Stimulated activated CD4-positive, alpha-beta T cell treated with anti-CD3 and anti-CD28 coated beads, Interleukin-12 subunit alpha, Interleukin-12 subunit beta, amount 100 ng/mL, for 4 hours (primary cell): Measurements from ENCODE around the gene IGF2.

ENCODE experiments used
- DNase-seq: peaks from one replicate; pipeline ENCODE4 v3.0.0-alpha.2; 2020

Gene IGF2

DNA sequence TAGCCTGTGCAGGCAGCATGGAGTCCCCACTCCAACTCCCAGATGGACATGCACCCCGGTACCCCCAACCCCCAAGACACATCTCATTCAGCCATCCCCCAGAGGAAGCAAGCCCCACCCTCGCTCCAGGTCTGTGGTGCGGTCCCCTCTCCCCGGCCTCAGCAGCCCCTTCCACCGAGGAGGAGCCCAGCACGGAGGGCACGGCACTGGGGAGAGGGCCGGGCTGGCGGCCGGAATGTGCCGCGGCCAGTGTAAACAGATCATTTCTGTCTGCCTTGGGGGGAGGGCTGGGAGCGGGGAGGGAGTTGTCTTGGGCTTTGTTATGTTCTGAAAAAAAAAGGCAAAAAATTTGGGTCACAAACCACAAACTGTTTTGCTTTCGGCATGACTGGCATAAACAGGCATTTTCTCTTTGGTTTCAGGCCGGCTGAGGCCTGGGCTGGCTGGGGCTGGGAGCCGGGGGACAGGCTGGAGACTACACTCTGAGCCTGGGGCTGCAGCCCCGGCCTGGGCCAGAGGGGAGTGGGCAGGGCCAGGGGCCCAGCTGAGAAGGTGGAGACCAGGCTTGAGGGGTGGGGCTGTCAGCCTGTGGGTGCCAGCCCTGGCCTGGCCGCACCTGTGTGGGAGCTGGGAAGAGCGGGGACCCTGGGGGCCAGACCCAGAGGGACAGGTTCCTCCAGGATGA is 16.8 kb downstream of the IGF2 start:
- no peak for DNase-seq

DNA sequence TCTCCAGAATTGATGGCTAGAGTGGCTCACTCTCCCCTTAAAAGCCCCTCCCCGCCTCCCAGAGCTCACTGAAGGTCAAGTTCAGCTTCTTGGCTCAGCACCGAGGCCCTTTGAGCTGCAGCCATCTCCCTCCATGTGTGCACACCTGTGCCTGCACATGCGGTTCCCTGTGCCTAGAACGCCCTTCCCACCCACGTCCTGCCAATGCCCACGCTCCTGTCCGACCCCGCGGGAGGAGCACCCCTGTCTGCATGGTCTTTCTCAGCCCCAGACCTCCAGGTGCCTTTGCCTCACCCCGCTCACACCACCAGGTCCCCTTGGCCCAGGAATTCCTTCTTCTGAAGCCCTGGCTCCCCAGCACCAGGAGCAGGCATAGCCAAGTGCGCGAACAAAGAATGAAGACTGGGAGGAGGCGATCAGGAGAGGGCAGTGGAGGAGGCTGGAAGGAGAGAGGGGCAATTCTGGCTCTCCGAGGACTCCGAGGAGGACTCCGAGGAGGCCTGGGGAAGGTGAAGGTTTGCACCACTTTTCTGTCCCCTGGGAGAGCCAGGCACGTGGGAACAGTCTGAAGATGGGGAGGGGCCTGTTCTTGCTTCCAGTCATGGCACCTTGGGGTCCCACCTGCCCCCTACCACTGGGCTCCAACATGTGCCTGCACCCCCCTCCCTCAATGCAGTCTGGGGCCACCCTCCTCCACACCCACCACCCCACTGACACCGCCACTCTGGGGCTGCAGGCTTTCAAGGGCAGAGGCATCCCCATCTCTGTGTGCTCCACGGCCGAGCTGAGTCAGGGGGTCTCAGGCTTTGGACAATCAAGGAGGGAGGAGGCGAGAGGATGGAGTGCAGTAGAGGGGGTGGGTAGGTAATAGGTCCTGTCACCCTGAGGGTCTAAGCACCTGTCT is 17.7 kb downstream of the IGF2 start:
- no peak for DNase-seq

DNA sequence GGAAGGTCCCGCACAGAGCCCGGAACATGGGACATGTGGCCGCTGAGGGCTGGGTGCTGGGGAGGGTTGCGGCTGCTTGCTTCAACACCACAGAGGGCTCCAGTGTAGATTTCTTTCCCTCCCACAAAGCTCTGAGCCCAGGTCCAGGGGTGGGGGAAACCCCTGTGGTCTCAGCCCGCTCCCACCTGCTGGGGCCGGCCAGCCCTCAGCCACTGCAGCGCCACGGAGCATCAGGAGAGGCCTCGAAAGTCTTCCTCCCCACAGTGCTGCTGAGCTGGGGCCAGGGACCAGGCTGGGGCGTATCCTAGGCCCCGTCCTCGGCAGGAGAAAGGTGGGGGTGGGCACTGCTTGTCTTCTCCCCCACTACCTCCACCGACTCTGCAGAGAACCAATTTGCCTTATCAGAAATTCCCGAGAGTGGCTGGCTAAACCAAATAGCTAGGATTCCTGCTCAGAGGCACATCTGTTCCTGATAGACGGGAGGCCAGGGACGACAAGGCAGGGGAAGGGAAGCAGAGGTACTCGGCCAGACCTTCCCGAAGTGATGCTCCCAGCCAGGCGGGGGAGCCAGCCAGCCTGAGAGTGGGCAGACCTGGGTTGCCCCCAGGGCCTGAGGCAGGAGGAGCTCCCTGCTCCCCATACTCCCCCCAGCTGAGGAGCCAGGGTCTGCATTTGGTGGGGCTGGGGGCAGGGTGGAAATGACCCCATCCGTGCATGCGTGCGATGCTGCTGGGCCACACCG is 18.7 kb downstream of the IGF2 start:
- DNase-seq: no peak

DNA sequence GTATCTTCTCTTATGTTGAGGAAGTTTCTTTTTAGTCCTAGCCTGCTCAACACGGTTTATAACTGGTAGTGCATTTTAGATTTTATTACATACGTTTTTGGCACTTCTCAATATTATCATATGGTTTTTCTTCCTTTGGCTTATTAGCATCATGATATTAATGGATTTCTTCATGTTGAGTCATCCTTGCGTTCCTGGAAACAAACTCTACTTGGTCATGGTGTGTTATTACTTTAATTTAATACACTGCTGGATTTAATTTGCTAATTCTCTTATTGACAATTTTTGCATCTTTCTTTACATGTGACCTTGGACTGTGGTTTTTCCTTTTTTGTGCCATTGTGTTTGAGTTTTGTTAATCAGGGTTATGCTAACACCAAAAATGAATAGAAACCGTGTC is 20.5 kb downstream of the IGF2 start:
- no peak for DNase-seq

DNA sequence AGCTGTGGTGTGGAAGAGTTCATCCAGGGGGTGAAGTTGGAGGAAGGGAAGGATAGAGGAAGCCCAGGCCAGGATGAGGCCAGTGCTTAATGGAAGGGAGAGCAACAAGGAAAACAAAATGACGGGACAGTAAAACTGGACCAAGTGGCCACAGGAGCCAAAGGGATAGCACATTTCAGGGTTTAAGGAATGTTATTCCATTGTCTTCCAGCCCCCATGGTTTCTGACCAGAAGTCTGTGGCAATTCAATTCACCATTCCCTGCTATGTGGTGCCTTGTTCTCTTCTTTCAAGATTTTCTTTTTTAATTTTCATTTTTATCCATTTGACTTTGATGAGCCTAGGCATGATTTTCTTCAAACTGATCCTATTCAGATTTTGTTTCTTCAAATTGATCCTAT is 22.5 kb downstream of the IGF2 start:
- DNase-seq: no peak

DNA sequence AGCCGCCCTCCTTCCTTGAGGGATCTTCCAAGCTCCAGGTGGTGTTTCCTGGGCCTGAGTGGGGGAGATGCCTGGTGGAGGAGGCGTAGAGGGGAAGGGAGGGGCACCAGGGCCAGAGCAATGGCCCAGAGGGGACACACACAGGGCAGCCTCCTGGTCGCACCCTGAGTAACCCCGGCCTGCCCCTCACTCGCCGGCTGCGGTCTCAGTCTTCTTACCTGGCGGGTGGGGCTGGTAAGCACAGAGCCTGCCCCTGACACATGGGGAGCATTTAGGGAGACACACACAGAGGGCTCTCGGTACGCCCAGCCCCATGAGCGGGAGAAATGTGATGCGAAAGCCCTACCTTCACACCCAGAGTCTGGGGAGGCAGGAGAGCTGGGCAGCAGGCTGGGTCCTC is 23.9 kb downstream of the IGF2 start:
- no peak for DNase-seq

DNA sequence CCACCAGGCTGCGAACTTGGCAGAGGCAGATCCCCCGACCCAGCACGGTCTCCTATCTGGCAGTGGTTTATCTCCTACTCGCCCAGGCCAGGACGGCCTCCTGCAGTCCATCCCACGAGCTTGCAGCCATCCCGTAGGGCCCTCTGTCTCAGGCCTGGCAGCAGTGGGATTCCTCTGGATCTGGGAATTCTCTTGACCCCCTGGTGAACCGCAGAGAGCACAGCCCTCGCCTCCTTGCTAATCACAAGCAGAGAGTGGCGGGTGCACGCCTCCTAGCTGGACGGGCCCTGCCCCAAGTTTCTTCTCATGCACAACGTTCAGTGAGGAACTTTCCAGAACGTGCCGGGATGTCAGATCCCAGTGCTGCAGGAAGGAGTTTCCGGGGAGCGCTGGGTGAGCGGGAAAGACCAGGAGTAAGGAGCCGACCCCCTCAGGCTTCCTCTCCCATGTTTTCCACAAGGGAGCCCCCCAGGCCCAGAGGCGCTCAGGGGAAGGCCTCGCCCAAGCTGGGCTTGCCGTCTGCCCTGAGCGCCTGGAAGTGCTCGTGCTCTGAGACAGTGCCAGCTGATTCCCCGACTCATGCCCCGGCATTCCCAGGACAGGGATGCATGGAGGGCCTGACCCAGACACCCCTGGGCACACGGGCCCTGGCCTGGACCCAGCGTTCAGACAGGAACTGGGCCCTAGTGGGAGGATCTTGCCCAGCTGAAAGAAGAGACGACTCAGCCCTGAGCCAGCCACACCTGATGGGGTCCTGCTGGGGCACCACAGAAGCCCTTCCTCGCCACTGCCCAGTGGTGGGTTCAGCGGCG is 24.6 kb downstream of the IGF2 start:
- no peak for DNase-seq

DNA sequence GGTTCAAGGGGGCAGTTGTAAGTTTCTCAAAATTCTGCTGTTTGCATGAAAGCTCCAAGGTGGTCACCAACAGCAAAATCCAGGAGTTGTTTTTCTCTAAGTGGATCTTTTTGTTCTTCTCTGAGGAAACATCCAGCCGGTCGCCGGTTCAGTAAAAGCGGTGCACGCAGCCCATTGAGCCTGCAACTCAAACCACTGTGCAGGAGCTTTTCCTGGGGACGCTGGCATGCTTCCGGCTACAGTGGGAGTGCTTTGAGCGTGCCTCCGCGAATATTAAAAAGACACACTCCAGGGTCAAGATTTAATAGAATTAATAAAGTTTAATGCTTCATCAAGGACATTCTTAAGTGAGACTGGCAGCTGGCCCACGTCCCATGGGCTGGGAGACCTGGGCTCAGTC is 25.4 kb downstream of the IGF2 start:
- no peak for DNase-seq

DNA sequence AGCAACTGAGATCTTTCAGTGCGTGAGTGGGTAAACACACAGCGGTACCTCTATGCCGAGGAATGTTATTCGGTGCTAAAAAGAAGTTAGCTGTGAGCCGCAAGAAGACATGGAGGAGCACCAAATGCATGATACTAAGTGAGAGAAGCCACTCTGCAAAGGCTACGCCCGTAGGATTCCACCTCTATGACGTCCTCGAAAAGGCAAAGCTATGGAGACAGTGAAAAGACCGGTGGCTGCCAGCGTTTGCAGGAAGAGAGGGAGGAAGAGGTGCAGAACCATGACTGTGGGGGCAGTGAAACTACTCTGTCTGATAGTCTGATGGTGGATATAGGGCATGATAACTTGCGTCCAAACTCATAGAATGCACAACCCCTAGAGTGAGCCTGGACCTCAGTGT is 28.7 kb downstream of the IGF2 start:
- DNase-seq: no peak

DNA sequence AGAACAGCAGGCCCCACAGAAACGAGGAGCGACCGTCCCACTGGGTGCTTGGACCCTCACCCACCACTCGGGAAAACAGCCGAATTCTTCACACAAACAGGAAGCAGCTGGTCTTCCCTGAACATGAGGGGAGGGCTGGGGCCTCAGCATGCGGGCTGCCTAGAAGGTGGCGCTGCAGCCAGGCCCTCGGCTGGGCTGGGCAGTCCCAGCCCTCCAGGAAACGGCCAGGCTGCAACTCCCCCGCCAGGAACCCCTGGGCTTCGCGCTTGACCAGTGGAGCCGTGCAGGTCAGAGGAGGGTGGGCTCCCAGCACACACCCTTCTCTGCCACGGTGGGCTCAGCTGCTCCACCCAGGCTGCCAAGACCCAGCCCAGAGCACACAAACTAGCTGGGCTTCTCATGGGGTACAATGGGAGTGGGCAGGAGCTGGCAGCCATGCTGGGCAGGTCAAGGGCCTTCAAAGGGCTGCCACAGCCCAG is 29.6 kb downstream of the IGF2 start:
- DNase-seq: no peak

DNA sequence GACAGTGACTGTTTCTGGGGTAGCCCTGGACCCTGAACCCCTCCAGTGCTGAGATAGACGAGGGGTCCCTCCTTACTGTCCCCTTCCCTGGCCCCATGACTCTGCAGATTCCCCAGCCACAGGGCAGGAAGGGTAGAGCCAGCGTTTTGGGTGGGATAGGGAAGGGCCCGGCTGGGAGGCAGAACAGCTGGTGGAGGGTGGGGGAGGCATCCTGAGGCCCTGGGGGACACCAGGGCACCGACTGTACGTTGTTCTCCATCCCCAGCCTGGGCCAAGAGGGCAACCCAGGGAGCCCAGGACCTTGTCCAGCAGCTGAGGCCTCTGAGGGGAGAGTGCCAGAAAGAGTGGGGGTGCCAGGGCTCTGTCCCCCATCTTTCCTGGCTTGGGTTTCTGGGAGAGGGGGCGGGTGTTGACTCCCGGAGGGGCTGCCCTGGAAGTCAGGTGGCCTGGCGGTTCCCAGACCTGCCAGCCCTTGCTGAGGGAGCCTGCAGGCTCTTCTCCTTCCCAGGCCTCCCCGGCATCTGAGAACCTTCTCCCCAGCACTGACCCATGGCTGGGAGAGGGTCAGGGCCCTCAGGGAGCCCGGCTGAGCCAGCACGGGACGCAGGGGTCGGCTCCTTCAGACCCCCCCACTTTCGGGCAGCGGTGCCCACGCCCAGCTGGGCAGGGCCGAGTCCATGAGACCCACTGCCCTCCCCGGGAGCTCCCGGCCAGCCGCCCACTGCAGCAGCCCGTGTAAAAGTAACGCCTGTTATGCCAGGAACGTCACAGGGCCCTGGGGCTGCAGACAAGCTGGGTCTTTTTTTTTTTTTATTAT is 30.3 kb downstream of the IGF2 start:
- no peak for DNase-seq

DNA sequence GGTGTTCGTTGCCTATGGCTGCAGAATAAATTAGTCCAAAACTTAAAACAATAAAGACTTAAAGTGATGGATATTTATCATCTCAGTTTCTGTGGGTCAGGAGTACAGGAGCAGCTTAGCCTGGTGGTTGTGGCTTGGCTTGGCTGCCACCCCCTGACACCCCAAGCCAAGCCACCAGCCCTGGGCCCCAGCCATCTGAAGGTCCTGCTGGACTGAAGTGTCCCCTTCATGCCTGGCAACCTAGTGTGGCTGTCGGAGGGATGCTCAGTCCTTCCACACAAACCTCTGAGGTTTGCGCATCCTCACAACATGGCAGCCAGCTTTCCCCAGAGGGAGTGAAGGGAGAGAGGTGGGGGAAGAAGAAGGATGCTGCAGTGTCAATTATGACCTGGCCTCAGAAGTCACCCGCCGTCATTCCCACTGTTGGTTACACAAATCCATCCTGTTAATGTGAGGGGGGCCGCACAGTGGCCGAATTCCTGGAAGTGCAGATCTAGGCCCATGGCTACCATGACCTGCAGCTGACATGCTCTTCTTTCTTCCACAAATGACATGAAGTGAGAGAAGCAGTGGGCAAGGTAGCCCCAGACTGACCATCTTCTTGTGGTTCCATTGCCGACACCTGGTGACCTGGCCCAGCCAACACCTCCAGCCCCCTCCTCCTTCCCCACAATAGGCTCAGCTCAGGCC is 31.1 kb downstream of the IGF2 start:
- DNase-seq: no peak

DNA sequence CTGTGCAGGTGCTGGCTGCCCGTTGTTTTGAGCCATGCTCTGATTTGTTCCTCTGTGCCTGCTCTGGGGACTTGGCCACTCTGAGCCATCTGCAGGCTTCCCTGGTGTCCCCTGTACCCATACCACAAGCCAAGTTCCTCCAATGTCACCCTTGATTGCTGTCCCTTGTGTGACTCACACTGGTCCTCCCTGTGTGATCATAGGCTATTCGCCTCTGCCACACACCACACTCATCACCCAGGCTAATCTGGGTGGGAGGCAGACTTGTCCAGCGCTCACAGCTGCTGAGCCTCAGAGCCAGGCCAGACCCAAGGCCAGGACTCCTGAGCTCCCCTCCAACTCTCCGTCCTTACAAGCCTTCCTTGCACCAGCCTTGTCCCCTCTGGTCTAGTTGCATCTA is 31.7 kb downstream of the IGF2 start:
- no peak for DNase-seq

DNA sequence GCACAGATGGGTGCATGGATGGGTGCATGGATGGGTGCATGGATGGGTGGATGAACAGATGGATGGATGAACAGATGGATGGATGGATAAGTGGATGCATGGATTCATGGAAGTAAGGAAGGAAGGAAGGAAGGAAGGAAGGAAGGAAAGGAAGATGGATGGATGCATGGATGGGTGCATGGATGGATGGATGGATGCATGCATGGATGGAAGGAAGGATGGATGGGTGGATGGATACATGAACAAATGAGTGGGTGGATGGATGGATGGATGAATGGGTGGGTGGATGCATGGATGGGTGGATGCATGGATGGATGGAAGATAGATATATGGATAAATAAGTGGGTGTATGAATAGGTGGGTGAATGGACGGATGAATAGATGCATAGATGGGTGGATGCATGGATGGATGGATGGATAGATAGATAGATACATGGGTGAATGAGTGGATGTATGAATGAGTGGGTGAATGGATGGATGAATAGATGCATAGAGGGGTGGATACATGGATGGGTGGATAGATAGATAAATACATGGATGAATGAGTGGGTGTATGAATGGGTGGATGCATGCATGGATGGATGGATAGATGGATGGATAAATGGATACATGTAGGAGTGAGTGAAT is 32.5 kb downstream of the IGF2 start:
- no peak for DNase-seq

DNA sequence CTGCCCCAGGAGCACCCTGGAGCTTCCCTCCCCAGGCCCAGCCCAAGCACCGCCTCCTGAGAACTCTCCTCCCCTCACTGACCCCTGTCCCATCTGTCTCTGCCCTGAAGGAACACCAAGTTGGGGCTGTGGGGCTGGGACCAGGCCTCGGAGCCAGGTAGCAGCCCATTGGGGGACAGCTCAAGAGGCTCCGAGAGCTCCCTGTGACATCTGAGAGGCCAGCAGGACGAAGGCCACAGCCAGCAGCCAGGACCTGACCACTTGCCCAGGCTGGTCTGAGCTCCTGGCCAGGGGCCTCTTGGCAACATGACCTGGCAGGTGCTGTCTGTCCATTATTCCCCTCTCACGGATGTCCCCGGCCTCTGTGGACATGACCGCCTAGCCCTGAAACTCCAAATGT is 33.7 kb downstream of the IGF2 start:
- DNase-seq: no peak

DNA sequence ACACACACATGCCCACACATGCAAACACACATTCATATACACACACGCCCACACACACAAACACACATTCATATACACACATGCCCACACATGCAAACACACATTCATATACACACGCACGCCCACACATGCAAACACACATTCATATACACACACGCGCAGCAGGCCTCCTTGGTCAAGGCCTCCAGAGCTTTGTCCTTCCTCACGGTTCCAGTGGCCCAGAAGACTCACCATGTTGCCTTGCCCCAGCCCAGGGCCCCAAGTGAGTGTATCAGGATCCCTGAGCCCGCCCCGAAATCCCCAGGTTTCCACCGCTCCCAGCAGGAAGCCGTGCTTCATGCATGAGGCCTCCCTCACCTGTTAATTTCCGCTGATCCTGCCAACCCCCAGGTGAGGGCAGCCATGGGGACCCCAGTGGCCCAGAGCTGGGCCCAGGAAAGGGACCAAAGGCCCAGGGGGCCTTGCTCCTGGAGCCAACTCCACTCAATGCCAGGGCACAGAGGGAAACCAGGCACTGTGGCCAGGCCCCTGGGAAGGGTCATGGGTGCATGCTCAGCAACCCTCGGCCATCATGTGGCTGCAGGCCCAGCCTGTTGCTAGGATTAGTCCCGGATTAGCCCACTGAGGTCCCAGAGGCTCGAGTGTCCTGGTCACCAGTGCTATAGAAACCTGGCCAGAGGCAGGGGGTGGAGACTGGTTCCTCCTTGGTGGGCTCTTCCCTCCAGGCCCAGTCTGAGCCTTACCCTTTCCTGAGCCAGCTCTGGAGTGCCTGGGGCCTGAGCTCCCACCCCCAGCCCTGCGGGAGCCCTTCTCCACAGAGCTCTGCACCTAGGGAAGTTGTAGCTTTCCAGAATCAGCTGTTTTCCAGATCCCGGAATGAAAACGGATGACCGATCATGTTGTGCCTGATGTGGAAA is 34.4 kb downstream of the IGF2 start:
- no peak for DNase-seq

DNA sequence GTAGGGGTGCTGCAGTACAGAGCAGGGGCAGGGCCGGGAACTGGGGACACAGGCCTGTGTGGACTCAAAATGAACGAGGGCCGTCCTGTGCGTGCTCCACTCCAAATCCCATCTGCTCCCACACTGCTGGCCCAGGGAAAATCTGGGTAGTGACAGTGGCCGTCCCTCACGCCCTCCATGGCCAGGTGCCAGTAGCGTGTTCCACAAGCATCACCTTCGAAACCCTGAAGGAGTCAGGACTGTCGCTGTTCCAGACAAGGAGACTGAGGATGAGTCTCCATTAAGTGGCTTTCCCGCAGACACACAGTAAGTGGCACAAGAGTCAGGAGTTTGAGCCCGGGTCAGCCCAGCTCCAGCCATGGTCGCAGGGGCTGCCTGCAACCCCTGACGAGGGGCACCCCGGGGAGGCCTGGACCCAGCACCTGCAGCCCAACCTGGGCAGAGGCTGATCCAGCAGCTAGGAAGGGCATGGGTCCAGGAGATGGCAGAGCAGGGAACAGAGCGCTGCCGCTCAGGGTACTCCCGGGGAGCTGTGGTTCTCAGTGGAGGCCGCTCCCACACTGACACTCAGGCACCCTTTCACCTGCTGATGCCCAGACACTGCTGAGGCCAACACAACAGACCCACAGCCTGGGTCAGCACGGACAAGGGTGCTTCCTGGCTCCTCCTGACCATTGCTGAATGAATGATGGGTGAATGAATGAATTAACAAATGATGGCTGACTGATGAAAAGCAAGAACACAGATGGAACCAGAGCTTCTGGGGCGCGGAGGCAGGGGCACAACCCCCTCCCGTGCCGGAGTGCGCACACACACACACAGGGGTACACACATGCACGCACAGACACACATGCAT is 35.3 kb downstream of the IGF2 start:
- no peak for DNase-seq

DNA sequence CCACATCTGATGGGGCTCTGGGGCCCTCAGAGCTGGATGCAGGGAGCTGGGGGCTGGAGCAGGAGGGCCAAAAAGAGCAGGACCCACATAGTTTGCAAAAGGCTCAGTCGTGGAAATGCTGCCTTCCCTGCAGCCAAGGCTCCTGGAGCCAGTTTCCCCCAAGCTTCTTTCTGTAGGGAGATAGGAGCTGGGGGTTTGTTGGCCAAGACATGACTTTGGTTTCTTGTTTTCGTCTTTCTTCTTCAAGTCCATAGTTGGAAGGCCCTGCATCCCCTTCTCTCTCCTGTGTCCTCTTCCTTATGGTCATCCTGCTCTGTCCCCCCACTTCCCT is 36.3 kb downstream of the IGF2 start:
- no peak for DNase-seq
